IgD-negative memory B cell (primary cell): ENCODE measurements around the gene VAMP4. TPM values are rescaled to one million over a fixed set of nuclear protein-coding genes. Genes with fewer than 3 reads are reported as not detected.
"Not testable (repeated sequence)": the region's sequence is repeated elsewhere in the genome, so short reads cannot be mapped to it uniquely, and the experiment has no call there.

ENCODE experiments used
- H3K27ac Mint-ChIP-seq, 3 donors: one replicate each; pipeline ENCODE4 v1.8.0; 2020 to 2022; ENCODE audit warnings: mild to moderate bottlenecking in 3 of 3, mixed read lengths in 3 of 3, moderate library complexity in 1 of 3
- H3K27me3 Mint-ChIP-seq: one replicate; pipeline ENCODE4 v1.8.0; 2021; ENCODE audit warnings: mixed read lengths
- H3K36me3 Mint-ChIP-seq: one replicate; pipeline ENCODE4 v1.8.0; 2020; ENCODE audit warnings: mild to moderate bottlenecking, mixed read lengths
- H3K4me1 Mint-ChIP-seq, 3 donors: one replicate each; pipeline ENCODE4 v1.8.0; 2020 to 2022; ENCODE audit warnings: mixed read lengths in 3 of 3, mild to moderate bottlenecking in 1 of 3
- H3K4me3 Mint-ChIP-seq, 4 donors: one replicate each; pipeline ENCODE4 v1.8.0; 2020 to 2022; ENCODE audit warnings: mild to moderate bottlenecking in 4 of 4, mixed read lengths in 4 of 4, moderate library complexity in 3 of 4
- H3K9me3 Mint-ChIP-seq, 3 donors: one replicate each; pipeline ENCODE4 v1.8.0; 2020 to 2021; ENCODE audit warnings: mixed read lengths in 3 of 3, mild to moderate bottlenecking in 1 of 3
- polyA plus RNA-seq: library from polyadenylated mRNA; unstranded; fragments of 300-500 nt; fragmentation: Illumina TruSeq; gene quantifications from one replicate; pipeline ENCODE4 v1.2.3, GENCODE V29; 2021

The VAMP4 gene
- polyA plus RNA-seq, 1 donor from 2014 or later, result 19.5 TPM

DNA sequence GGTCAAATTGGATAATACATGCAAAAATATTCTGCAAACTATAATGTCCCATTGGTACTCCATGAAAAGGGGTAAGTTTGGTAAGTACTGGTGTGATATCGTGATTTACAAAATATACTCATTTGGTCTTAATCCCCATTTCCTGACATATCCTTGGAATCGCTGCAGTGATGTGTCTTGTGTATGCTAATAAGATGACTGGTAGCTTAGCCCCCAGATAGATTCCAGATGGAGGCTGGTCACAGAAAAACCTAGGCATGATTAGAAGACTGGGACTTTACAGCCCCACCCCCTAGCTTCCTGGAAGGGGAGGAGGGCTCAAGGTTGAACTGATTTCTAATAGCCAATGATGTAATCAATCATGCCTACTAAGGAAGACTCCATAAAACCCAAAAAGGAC, 3.0 kb downstream of the VAMP4 start:
- H3K27ac Mint-ChIP-seq, result no peak overlapping the region
- no peaks in the 10 kb centered on the region for H3K27me3 Mint-ChIP-seq
- H3K9me3 Mint-ChIP-seq, result no peaks in the 10 kb centered on the region
- H3K36me3 Mint-ChIP-seq, result peaks cover 11% of the 10 kb centered on the region
- H3K4me3 Mint-ChIP-seq, result peak overlapping the region in 1 of 4 donors; percentile 53
- peaks cover 27 to 47% (median 36%) of the 10 kb centered on the region in 3 donors for H3K4me1 Mint-ChIP-seq

DNA sequence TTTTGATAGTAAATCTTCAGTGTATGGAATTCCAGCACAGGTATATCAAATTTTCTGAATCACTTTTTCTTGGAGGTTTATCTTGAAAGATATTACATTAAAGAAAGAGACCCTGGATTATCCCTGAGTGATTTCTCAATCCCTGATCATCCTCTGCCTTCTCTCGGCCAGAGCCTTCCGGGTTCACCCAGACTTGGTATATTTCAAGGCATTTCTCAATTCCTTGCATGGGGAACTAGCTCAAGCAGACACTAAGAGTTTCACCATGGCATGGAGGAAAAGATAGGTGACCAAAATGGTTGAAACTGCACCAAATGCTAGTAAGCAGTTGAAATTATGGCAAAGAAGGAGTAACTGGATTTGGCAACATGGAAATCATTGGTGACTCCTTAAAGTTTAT, 5.7 kb downstream of the VAMP4 start:
- Mint-ChIP-seq H3K36me3 (peaks cover 7% of the 10 kb centered on the region), H3K4me1 (peaks cover 18 to 34% (median 26%) of the 10 kb centered on the region in 3 donors), H3K27me3 (no peaks in the 10 kb centered on the region), H3K4me3 (no peak overlapping the region), H3K27ac (no peak overlapping the region), H3K9me3 (no peaks in the 10 kb centered on the region)

DNA sequence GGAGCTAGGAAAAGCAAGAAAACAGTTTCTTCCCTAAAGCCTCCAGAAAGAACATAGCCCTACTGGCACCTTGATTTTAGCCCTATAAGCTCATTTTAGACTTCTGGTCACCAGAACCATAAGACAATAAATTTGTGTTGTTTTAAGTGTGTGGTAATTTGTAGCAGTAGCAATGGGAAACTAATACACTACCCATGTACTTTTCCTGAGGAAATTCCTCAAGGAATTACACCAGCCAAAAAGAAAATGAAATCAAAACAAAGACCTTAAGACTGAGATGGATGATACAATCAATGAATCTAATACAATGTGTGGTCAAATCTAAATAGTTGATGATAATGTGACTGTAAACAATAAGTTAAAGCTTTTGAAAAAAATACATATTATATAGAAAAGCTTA, 11.8 kb downstream of the VAMP4 start:
- Mint-ChIP-seq H3K36me3 (peaks cover 19% of the 10 kb centered on the region), H3K9me3 (peaks cover 0 to 2% (median 0%) of the 10 kb centered on the region in 3 donors), H3K4me3 (no peak overlapping the region), H3K27me3 (no peaks in the 10 kb centered on the region), H3K4me1 (peaks cover 0 to 10% (median 8%) of the 10 kb centered on the region in 3 donors), H3K27ac (no peak overlapping the region)

DNA sequence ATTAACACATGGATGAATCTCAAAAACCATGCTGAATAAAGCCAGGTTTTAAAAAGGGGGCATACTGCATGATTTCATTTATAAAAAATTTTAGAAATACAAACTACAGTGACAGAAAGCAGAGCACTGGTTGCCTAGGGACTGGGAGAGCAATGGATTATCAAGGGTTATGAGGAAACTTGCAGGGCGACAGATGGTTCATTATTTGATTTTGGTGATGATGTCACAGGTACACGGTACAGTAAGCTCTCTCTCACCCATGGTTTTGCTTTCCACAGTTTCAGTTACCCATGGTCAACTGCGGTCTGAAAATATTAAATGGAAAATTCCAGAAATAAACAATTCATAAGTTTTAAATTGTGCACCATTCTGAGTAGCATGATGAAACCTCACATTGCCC, 14.1 kb downstream of the VAMP4 start:
- Mint-ChIP-seq H3K36me3 (peaks cover 26% of the 10 kb centered on the region), H3K27ac (no peak overlapping the region), H3K27me3 (no peaks in the 10 kb centered on the region), H3K9me3 (peaks cover 5 to 10% (median 6%) of the 10 kb centered on the region in 3 donors), H3K4me1 (peaks cover 0 to 7% (median 5%) of the 10 kb centered on the region in 3 donors), H3K4me3 (no peak overlapping the region)

DNA sequence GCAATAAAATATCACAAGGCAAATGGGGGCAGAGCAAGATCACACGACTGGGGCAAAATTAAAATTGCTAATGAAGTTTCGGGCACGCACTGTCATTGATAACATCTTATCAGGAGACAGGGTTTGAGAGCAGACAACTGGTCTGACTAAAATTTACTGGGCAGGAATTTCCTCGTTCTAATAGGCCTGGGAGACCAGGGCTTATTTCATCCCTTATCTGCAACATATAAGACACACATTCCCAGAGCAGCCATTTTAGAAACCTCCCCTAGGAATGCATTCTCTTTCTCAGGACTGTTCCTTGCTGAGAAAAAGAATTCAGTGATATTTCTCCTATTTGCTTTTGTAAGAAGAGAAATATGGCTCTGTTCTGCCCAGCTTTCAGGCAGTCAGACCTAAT, 18.7 kb downstream of the VAMP4 start:
- not testable (repeated sequence) for H3K27ac Mint-ChIP-seq, H3K4me3 Mint-ChIP-seq, H3K27me3 Mint-ChIP-seq, H3K4me1 Mint-ChIP-seq
- Mint-ChIP-seq H3K36me3 (peaks cover 32% of the 10 kb centered on the region), H3K9me3 (peaks cover 7 to 18% (median 7%) of the 10 kb centered on the region in 3 donors)

DNA sequence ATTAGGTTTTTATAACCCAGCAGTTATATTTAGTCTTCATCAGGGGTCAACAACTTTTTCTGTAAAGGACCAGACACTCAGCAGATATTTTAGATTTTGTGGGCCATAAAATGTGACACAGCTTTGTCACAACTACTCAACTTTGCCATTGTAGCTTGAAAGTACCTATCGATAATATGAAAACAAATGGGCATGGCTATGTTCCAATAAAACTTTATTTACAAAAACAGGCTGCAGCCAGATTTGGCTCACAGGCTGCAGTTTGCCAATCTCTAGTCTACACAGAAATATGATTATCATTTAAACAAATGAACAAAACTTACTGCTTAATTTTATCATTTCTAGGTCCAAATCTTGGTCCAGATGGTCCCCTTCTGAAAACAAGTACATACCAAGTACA, 23.0 kb downstream of the VAMP4 start:
- Mint-ChIP-seq H3K27ac (no peak overlapping the region), H3K4me1 (peaks cover 3 to 9% (median 3%) of the 10 kb centered on the region in 3 donors), H3K36me3 (peaks cover 19% of the 10 kb centered on the region), H3K9me3 (peaks cover 5 to 15% (median 7%) of the 10 kb centered on the region in 3 donors), H3K4me3 (no peak overlapping the region), H3K27me3 (no peaks in the 10 kb centered on the region)

DNA sequence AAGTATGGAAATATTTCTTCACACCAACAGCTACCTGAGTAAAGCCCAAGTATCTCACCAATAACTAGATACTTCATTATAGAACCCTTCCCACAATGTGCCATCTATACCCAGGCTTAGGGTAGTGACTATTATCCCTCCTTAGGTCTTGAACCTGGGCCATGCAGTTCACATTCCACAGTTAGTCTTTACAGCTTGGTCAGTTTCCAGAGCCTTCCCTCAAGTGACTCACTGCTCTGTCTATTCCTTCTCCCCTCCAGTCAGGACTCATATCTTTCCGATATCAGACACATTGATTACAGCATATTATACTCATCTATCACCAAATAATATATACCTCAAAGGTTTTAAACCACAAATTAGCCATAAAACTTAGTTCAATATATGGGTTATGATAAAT, 23.6 kb downstream of the VAMP4 start:
- H3K4me3 Mint-ChIP-seq, result no peak overlapping the region
- no peaks in the 10 kb centered on the region for H3K27me3 Mint-ChIP-seq
- H3K27ac Mint-ChIP-seq, result peak overlapping the region in 1 of 3 donors; percentile 16
- H3K36me3 Mint-ChIP-seq, result peaks cover 19% of the 10 kb centered on the region
- peaks cover 3 to 9% (median 3%) of the 10 kb centered on the region in 3 donors for H3K4me1 Mint-ChIP-seq
- H3K9me3 Mint-ChIP-seq, result peaks cover 5 to 11% (median 7%) of the 10 kb centered on the region in 3 donors

DNA sequence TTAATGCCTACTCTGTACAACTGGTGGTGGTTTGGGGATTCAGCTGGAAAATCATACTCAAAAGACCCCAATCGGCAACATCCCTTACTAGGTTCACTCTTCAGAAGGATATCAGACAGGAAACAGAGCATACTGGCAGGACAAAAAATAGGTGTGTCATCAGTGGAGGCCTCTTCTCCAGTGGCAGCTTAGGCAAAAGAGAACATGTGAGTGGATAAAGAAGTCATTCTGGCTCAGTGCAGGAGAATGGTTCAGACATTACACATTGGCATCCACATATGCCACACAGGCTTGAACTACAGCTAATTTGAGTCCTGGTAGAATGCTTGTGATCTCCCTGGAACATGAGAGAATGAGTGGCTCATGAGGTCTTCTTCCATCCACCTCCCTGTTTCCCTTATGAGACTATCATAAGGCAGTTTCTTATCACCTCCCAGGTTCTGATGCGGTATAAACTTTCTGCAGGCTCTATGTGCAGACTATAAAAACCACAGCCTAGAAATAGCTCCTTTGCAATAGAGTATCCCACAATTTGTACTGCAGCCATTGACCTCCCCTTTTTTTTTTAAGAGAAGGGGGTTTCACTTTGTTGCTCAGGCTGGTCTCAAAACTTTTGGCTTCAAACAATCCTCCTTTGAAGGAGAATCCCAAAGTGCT, 24.7 kb downstream of the VAMP4 start:
- no peaks in the 10 kb centered on the region for H3K27me3 Mint-ChIP-seq

DNA sequence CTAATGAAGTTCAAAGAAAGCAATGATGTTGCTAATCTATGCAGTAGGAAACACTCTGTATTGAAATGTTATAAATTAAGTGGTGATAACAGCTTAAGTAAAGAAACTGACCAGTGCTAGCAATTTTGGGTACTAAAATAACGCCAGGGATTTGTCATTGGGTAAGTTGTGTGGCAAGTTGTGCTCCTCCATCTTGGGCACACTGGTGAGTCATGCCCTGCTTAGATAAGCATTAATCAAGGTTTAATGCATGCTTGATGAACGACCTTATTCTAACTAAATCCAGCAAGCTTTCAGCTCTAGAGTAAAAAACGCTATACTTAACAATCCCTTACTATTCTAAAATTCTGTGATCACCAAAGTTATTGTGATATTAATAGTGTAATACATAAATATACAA, 25.2 kb downstream of the VAMP4 start:
- peaks cover 0 to 3% (median 0%) of the 10 kb centered on the region in 3 donors for H3K9me3 Mint-ChIP-seq
- peaks cover 3 to 9% (median 3%) of the 10 kb centered on the region in 3 donors for H3K4me1 Mint-ChIP-seq
- H3K27me3 Mint-ChIP-seq, result no peaks in the 10 kb centered on the region
- no peak overlapping the region for H3K4me3 Mint-ChIP-seq
- H3K36me3 Mint-ChIP-seq, result peaks cover 11% of the 10 kb centered on the region
- no peak overlapping the region for H3K27ac Mint-ChIP-seq

More for the DNA sequence above, 24.7 kb downstream of the VAMP4 start:
- Mint-ChIP-seq H3K9me3 (peaks cover 0 to 3% (median 0%) of the 10 kb centered on the region in 3 donors), H3K27ac (no peak overlapping the region), H3K4me1 (peaks cover 3 to 9% (median 3%) of the 10 kb centered on the region in 3 donors), H3K36me3 (peaks cover 11% of the 10 kb centered on the region), H3K4me3 (no peak overlapping the region)

DNA sequence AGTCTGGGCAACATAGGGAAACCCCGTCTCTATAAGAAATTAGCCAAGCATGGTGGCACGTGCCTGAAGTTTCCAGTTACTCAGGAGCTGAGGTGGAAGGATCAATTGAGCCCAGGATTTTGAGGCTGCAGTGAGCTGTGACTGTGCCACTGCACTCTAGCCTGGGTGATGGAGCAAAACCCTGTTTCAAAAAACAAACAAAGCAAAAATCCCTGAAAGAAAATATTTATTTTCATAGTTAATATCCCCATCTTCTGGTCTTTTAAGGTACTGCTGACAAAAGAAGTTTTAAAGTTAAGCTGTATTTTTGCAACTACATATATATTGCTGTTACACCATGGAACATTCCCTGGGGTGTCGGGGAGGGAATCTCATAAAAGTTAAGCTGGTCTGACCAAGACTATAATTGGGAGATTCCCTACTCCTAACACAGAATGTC, 26.0 kb downstream of the VAMP4 start:
- H3K27ac Mint-ChIP-seq, result no peak overlapping the region
- no peaks in the 10 kb centered on the region for H3K27me3 Mint-ChIP-seq
- no peaks in the 10 kb centered on the region for H3K9me3 Mint-ChIP-seq
- H3K4me1 Mint-ChIP-seq, result peaks cover 1 to 8% (median 3%) of the 10 kb centered on the region in 3 donors
- H3K36me3 Mint-ChIP-seq, result peaks cover 8% of the 10 kb centered on the region
- H3K4me3 Mint-ChIP-seq, result no peak overlapping the region

DNA sequence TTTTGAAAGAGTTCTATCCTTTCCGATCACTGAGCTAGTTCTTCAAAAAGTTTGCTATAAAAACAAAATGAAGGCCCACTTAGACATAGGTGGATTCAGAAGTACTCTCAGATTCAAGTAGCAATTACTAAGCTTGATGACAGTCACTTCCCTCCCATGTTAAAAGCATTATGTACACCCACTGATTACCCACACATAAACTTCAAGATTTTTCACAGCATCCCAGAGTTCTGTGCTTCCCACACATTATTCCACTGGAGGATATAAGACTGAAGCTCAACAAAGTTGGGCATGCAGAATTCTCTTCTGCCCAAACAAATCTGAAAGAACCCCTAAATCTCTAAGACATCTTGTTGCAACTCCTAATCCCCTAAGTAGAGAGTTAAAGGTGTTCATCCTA, 29.5 kb downstream of the VAMP4 start:
- Mint-ChIP-seq H3K9me3 (no peaks in the 10 kb centered on the region), H3K36me3 (peaks cover 5% of the 10 kb centered on the region), H3K27me3 (no peaks in the 10 kb centered on the region), H3K4me1 (no peaks in the 10 kb centered on the region), H3K27ac (no peak overlapping the region), H3K4me3 (no peak overlapping the region)

DNA sequence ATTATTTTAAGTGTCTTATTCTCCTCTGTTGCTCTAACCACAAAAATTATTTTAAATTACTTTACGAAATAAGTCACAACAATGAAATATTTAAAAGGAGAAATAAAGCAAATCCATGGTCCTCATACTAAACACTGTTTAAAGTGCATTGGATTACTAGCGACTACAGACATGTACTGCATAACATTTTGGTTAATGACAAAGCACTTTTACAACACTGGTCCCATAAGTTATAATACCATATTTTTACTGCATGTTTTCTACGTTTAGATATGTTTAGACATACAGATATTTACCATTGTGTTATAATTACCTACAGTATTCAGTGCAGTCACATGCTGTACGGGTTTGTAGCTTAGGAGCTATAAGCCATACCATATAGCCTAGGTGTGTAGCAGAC, 30.2 kb downstream of the VAMP4 start:
- no peak overlapping the region for H3K27ac Mint-ChIP-seq
- H3K36me3 Mint-ChIP-seq, result peaks cover 5% of the 10 kb centered on the region
- no peaks in the 10 kb centered on the region for H3K27me3 Mint-ChIP-seq
- H3K9me3 Mint-ChIP-seq, result no peaks in the 10 kb centered on the region
- no peaks in the 10 kb centered on the region for H3K4me1 Mint-ChIP-seq
- no peak overlapping the region for H3K4me3 Mint-ChIP-seq

DNA sequence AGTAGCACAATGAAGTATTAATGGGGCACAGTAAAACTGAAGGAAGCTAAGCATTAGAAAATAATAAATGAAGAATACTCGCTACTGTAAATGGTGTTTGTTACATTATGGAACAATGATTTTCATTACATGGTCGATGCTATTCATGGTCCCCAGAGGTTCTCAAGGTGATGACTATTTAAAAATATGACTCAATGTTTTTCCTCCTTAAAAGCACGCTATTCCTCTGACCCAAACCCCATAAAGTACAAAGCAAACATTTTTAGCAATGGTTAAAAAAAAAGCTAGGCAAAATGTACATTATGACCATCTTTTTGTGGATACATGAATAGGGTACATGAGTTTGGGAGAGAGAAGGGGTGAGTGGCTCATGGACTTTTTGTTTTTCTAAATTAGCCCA, 34.3 kb downstream of the VAMP4 start:
- no peaks in the 10 kb centered on the region for H3K27me3 Mint-ChIP-seq
- no peak overlapping the region for H3K27ac Mint-ChIP-seq
- H3K36me3 Mint-ChIP-seq, result peaks cover 5% of the 10 kb centered on the region
- H3K9me3 Mint-ChIP-seq, result no peaks in the 10 kb centered on the region
- no peak overlapping the region for H3K4me3 Mint-ChIP-seq
- no peaks in the 10 kb centered on the region for H3K4me1 Mint-ChIP-seq

DNA sequence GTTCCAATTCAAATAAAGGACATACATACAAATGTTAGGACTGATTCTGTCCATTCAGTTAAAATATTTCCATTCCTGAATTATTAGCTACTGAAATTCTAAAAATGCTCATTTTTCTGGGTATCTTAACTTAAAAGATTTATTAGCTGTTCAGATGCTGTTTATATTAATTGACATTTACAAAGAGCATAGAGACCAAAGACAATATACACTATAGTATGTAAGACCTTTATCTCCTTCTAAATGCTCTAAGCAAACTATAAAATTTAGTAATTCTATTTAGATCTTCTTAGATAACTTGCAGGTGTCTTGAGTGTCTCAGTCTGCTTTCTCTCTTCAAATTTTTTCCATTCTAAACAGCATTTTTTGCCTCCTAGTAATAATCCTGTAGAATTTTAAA, 39.3 kb downstream of the VAMP4 start:
- Mint-ChIP-seq H3K9me3 (no peaks in the 10 kb centered on the region), H3K27me3 (no peaks in the 10 kb centered on the region), H3K4me3 (no peak overlapping the region), H3K36me3 (peaks cover 7% of the 10 kb centered on the region), H3K4me1 (no peaks in the 10 kb centered on the region), H3K27ac (no peak overlapping the region)

DNA sequence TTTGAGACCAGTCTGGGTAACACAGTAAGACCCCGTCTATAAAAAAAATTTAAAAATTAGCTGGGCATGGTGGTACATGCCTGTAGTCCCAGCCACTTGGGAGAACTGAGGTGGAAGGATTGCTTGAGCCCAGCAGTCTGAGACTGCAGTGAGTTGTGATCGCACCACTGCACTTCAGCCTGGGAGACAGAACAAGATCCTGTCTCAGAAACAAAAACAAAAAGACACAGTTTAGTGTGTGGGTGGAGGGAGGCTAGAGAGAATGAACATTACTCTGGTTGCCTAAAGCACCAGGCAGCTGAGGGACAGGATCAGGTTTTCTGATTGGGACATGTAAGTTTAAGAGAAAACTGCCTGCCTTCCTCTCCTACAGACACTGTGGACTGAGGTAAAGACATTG, 42.3 kb downstream of the VAMP4 start:
- H3K9me3 Mint-ChIP-seq, result peaks cover 0 to 10% (median 9%) of the 10 kb centered on the region in 3 donors
- no peak overlapping the region for H3K27ac Mint-ChIP-seq
- no peaks in the 10 kb centered on the region for H3K27me3 Mint-ChIP-seq
- H3K4me3 Mint-ChIP-seq, result no peak overlapping the region
- no peaks in the 10 kb centered on the region for H3K4me1 Mint-ChIP-seq
- peaks cover 7% of the 10 kb centered on the region for H3K36me3 Mint-ChIP-seq

DNA sequence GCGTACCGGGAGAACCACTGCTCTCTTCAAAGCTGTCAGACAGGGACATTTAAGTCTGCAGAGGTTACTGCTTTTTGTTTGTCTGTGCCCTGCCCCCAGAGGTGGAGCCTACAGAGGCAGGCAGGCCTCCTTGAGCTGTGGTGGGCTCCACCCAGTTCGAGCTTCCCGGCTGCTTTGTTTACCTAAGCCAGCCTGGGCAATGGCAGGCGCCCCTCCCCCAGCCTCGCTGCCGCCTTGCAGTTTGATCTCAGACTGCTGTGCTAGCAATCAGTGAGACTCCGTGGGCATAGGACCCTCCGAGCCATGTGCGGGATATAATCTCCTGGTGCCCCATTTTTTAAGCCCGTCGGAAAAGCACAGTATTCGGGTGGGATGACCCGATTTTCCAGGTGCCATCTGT, 46.1 kb downstream of the VAMP4 start:
- not testable (repeated sequence) for H3K4me3 Mint-ChIP-seq, H3K4me1 Mint-ChIP-seq, H3K36me3 Mint-ChIP-seq, H3K27me3 Mint-ChIP-seq, H3K27ac Mint-ChIP-seq
- H3K9me3 Mint-ChIP-seq, result peaks cover 0 to 11% (median 10%) of the 10 kb centered on the region in 3 donors
